Activated naive CD4-positive, alpha-beta T cell treated with anti-CD3 and anti-CD28 coated beads for 36 hours (primary cell): ENCODE data around the gene TICRR. TPM values are rescaled to one million over a fixed set of nuclear protein-coding genes. Genes with fewer than 3 reads are reported as not detected.

Experiments used
- CTCF ChIA-PET: fragments of 350-600 bp; sonication (Branson Sonifier 250); formaldehyde crosslinking; loops from one replicate; lab custom pipeline; 2021; ENCODE audit warnings: antibody characterized with exemption; lab: Charles Lee
- DNase-seq: peaks from one replicate; pipeline ENCODE4 v3.0.0-alpha.2; 2020
- H3K27ac Mint-ChIP-seq: one replicate; pipeline ENCODE4 v1.8.0; 2021; ENCODE audit warnings: mild to moderate bottlenecking, mixed read lengths
- H3K27me3 Mint-ChIP-seq: one replicate; pipeline ENCODE4 v1.8.0; 2021; ENCODE audit warnings: low read depth, mixed read lengths
- H3K36me3 Mint-ChIP-seq: one replicate; pipeline ENCODE4 v1.8.0; 2021; ENCODE audit warnings: low read depth, mixed read lengths
- H3K4me1 Mint-ChIP-seq: one replicate; pipeline ENCODE4 v1.8.0; 2021; ENCODE audit warnings: low read depth, mixed read lengths
- H3K4me3 Mint-ChIP-seq: one replicate; pipeline ENCODE4 v1.8.0; 2021; ENCODE audit warnings: mild to moderate bottlenecking, moderate library complexity, mixed read lengths
- H3K9me3 Mint-ChIP-seq: one replicate; pipeline ENCODE4 v1.8.0; 2021; ENCODE audit warnings: mixed read lengths
- intact Hi-C: fragments of 100-400 bp; cut with micrococcal nuclease; formaldehyde crosslinking; loops from one replicate; pipeline ENCODE4 v1.15.1; 2023
- total RNA-seq, 2 experiments: library from RNA; stranded (reverse); gene quantifications; one replicate each; pipeline ENCODE4 v1.2.3, GENCODE V29; 2021

Gene TICRR
- total RNA-seq, 2 experiments from 2014 or later: 20.7 to 21.0 TPM

DNA sequence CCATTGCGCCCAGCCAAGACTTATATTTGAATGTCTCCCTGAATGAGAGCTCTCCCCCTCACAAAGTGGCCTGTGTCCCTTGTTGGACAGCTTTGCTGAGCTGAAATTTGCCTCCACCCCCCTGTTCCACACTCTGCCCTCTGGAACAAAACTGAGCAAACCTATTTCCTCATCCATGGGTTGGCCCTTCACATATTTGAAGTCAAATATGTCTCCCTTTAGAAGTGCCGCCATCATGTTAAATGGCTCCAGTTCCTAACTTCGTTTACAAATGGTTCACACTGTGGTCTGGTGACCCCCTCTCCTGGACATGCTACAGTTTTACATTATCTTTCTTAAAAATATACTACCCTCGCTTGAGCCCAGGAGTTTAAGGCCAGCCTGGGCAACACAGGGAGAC lies 99.3 kb downstream of the TICRR start:
- no peaks in the 10 kb centered on the region for H3K36me3 Mint-ChIP-seq
- H3K4me3 Mint-ChIP-seq: no peak overlapping the region
- CTCF ChIA-PET: interaction anchor here (1.2 kb wide), 1 partner anchor 28 kb away, joined by 3 read pairs; no protein-coding TSS in a partner anchor
- no peak for DNase-seq
- intact Hi-C loops: no loop called here
- H3K27me3 Mint-ChIP-seq: no peaks in the 10 kb centered on the region
- no peaks in the 10 kb centered on the region for H3K4me1 Mint-ChIP-seq
- no peaks in the 10 kb centered on the region for H3K9me3 Mint-ChIP-seq
- H3K27ac Mint-ChIP-seq: no peak overlapping the region

- H3K9me3 Mint-ChIP-seq: no peaks in the 10 kb centered on the region
- CTCF ChIA-PET: no interaction called here
- no peak for DNase-seq
- H3K27me3 Mint-ChIP-seq: no peaks in the 10 kb centered on the region
- no peaks in the 10 kb centered on the region for H3K36me3 Mint-ChIP-seq
- no peak overlapping the region for H3K4me3 Mint-ChIP-seq
- intact Hi-C loops: no loop called here
- H3K4me1 Mint-ChIP-seq: no peaks in the 10 kb centered on the region
- no peak overlapping the region for H3K27ac Mint-ChIP-seq
These were observed 100.3 kb downstream of the TICRR start for GRCh38 chr15:89675606-89676005.

DNA sequence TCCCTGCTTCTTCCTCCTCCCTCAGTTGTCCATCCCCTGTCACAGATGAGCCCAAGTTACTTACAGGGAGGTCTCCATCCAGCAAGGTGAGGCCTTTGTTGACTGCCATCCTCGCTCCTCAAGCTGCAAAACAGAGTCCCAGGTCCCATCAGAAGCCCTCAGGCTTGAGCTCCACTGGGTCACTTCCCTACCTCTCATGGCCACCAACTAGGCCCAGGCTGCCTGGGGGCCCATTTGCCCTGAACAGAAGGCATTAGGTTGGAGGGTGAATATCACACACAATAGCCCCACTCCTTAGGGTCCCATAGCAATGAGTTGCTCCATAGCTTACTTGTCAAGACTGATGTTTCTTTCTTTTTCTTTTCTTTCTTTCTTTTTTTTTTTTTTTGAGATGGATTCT lies 102.1 kb downstream of the TICRR start:
- Mint-ChIP-seq H3K4me1 (no peaks in the 10 kb centered on the region), H3K4me3 (no peak overlapping the region), H3K9me3 (no peaks in the 10 kb centered on the region), H3K27me3 (no peaks in the 10 kb centered on the region), H3K36me3 (no peaks in the 10 kb centered on the region), H3K27ac (no peak overlapping the region)
- CTCF ChIA-PET: no interaction called here
- intact Hi-C loops: no loop called here
- no peak for DNase-seq

Other genes starting within 250 kb of the TICRR start
- gene POLG, start 240.6 kb upstream of the TICRR start, total RNA-seq: 10 to 100 TPM; 93.0 to 96.5 TPM
- gene RHCG, start 78.9 kb upstream of the TICRR start, total RNA-seq: not detected
- gene KIF7, start 80.0 kb downstream of the TICRR start, total RNA-seq: 1 to 10 TPM in 1 of 2 experiments, under 1 TPM in 1; 0.94 to 1.1 TPM
- under 1 TPM; 0.17 to 0.30 TPM for gene PLIN1, start 103.9 kb downstream of the TICRR start, total RNA-seq
- gene PEX11A, start 115.3 kb downstream of the TICRR start, total RNA-seq: 1 to 10 TPM; 1.0 to 1.9 TPM
- gene WDR93, start 115.3 kb downstream of the TICRR start, total RNA-seq: not detected
- gene MESP1, start 175.8 kb downstream of the TICRR start, total RNA-seq: 1 to 10 TPM; 4.4 to 6.6 TPM
- not detected for gene MESP2, start 200.9 kb downstream of the TICRR start, total RNA-seq
- gene ANPEP, start 239.4 kb downstream of the TICRR start, total RNA-seq: not detected